HCT116 (cell line): ENCODE results near the gene RPL19. TPM values are rescaled to one million over a fixed set of nuclear protein-coding genes. Genes with fewer than 3 reads are reported as not detected.
A peak's percentile ranks its signal among the peaks of the same experiment; 100 is the strongest.

Experiments used
- ATAC-seq: fragments of 200-7000 bp; cut with Tn5 transposase; 2 replicates; pipeline ENCODE4 v1.9.1; 2020; ENCODE audit warnings: mild to moderate bottlenecking, moderate library complexity
- BruUV-seq: library from RNA; stranded (reverse); fragments of 400-500 nt; replicated peaks from 2 replicates; lab custom pipeline; 2021; lab: Mats Ljungman, UMichigan
- CTCF ChIA-PET: fragments of 300-600 bp; sonication (Branson Sonifier 250); formaldehyde crosslinking; loops from one replicate; lab custom pipeline; 2021; ENCODE audit warnings: antibody characterized with exemption; lab: Charles Lee
- POLR2A ChIA-PET: fragments of 300-600, 350-600 bp; sonication (Branson Sonifier 250); formaldehyde crosslinking; loops from one replicate; lab custom pipeline; 2021; ENCODE audit warnings: antibody characterized with exemption; lab: Charles Lee
- RAD21 ChIA-PET, 2 experiments: fragments of 300-600 bp; sonication (Branson Sonifier 250); formaldehyde crosslinking; loops; one replicate each; lab custom pipeline; 2023; ENCODE audit warnings: low total read pairs in 2 of 2; ENCODE audit not compliant: uncharacterized antibody in 2 of 2, unreplicated experiment in 2 of 2, low non-redundant PET in 1 of 2; lab: Charles Lee
- DNase-seq: peaks from one replicate; pipeline ENCODE4 v3.0.0-alpha.2; 2010; ENCODE audit warnings: low read depth, low spot score
- H2AFZ ChIP-seq: fragments of 200-600 bp; shearing (Covaris generic), sonication (generic); 2 replicates; pipeline ENCODE4 v1.6.1; 2017; ENCODE audit warnings: low read depth, mixed run types, mixed read lengths, antibody characterized with exemption, low read length; ENCODE audit not compliant: poor library complexity, severe bottlenecking
- H3K27ac ChIP-seq: 2 replicates; pipeline ENCODE4 v1.5.1; 2012; ENCODE audit warnings: low read depth, low read length
- H3K27me3 ChIP-seq: fragments of 200-600 bp; sonication (generic); 2 replicates; pipeline ENCODE4 v1.6.1; 2016; ENCODE audit warnings: mixed run types, low read length, mixed read lengths; ENCODE audit not compliant: insufficient read depth
- H3K36me3 ChIP-seq, 2 experiments: fragments of 200-500 bp in 1 of 2; fragments of 200-600 bp in 1 of 2; sonication (Bioruptor generic) in 1 of 2; sonication (generic) in 1 of 2; 2 replicates each; pipeline versions ENCODE4 v1.5.1 to v1.6.1; 2014 to 2016; ENCODE audit warnings: low read length in 2 of 2, inconsistent platforms in 1 of 2, mixed read lengths in 1 of 2, mixed run types in 1 of 2; ENCODE audit not compliant: insufficient read depth in 2 of 2, control insufficient read depth in 1 of 2
- H3K4me1 ChIP-seq, 2 experiments: fragments of 200-600 bp in 1 of 2; sonication (generic) in 1 of 2; 2 replicates each; pipeline versions ENCODE4 v1.5.1 to v1.6.1; 2012 to 2017; ENCODE audit warnings: low read length in 2 of 2, inconsistent platforms in 1 of 2, mild to moderate bottlenecking in 1 of 2, mixed read lengths in 1 of 2, mixed run types in 1 of 2, moderate library complexity in 1 of 2; ENCODE audit not compliant: insufficient read depth in 2 of 2, control insufficient read depth in 1 of 2
- H3K4me2 ChIP-seq: fragments of 200-600 bp; sonication (generic); 2 replicates; pipeline ENCODE4 v1.6.1; 2017; ENCODE audit warnings: mixed run types, low read length, mixed read lengths
- H3K4me3 ChIP-seq, 2 experiments: fragments of 200-600 bp in 1 of 2; sonication (generic) in 1 of 2; replicated peaks in 1 of 2; 2 replicates each; pipeline ENCODE4 v1.5.1; 2011 to 2016; ENCODE audit warnings: low read length in 2 of 2, control low read depth in 1 of 2, low read depth in 1 of 2, mild to moderate bottlenecking in 1 of 2, mixed read lengths in 1 of 2, mixed run types in 1 of 2
- H3K79me2 ChIP-seq: fragments of 200-600 bp; sonication (generic); 2 replicates; pipeline ENCODE4 v1.6.1; 2017; ENCODE audit warnings: mild to moderate bottlenecking, mixed run types, low read length, moderate library complexity, mixed read lengths; ENCODE audit not compliant: insufficient read depth
- H3K9ac ChIP-seq: fragments of 200-600 bp; sonication (generic); 2 replicates; pipeline ENCODE4 v1.6.1; 2016; ENCODE audit warnings: low read length, mixed read lengths
- H3K9me2 ChIP-seq: fragments of 200-600 bp; sonication (generic), shearing (Covaris generic); 2 replicates; pipeline ENCODE4 v1.6.1; 2017; ENCODE audit warnings: mixed run types, mild to moderate bottlenecking, moderate library complexity; ENCODE audit not compliant: insufficient read depth
- H3K9me3 ChIP-seq, 2 experiments: fragments of 200-500 bp in 1 of 2; fragments of 200-600 bp in 1 of 2; sonication (Bioruptor generic) in 1 of 2; sonication (generic) in 1 of 2; 2 replicates each; pipeline ENCODE4 v1.6.1; 2014 to 2017; ENCODE audit warnings: low read length in 2 of 2, mixed read lengths in 2 of 2, inconsistent platforms in 1 of 2, low read depth in 1 of 2, mild to moderate bottlenecking in 1 of 2, mixed run types in 1 of 2, moderate library complexity in 1 of 2; ENCODE audit not compliant: control insufficient read depth in 1 of 2, insufficient read depth in 1 of 2
- H4K20me1 ChIP-seq: fragments of 200-600 bp; sonication (generic), shearing (Covaris generic); 2 replicates; pipeline ENCODE4 v1.6.1; 2017; ENCODE audit warnings: mixed run types, mild to moderate bottlenecking, moderate library complexity; ENCODE audit not compliant: insufficient read depth
- CBX3 ChIP-seq: IDR thresholded peaks from 2 replicates; pipeline ENCODE4 v1.6.1; 2012; ENCODE audit warnings: low read depth
- JUND ChIP-seq: IDR thresholded peaks from 2 replicates; pipeline ENCODE4 v1.6.1; 2012
- POLR2AphosphoS5 ChIP-seq: IDR thresholded peaks from 2 replicates; pipeline ENCODE4 v1.6.1; 2011; ENCODE audit warnings: mild to moderate bottlenecking, low read depth, low read length, moderate library complexity
- RAD21 ChIP-seq: IDR thresholded peaks from 2 replicates; pipeline ENCODE4 v1.6.1; 2012; ENCODE audit warnings: low read depth, mild to moderate bottlenecking
- SIN3A ChIP-seq: IDR thresholded peaks from 2 replicates; pipeline ENCODE4 v1.6.1; 2012; ENCODE audit warnings: low read depth
- YY1 ChIP-seq: IDR thresholded peaks from 2 replicates; pipeline ENCODE4 v1.6.1; 2011; ENCODE audit warnings: low read length, low read depth, moderate library complexity, mild to moderate bottlenecking; ENCODE audit not compliant: insufficient replicate concordance; ENCODE audit errors: extremely low read depth
- ZNF274 ChIP-seq: fragments of 200-500 bp; sonication (Bioruptor generic); IDR thresholded peaks from 2 replicates; pipeline ENCODE4 v1.6.1; 2014; ENCODE audit warnings: mild to moderate bottlenecking, low read depth, low read length, inconsistent platforms
- intact Hi-C: fragments of 100-400 bp; cut with micrococcal nuclease; formaldehyde crosslinking; loops from 2 replicates; pipeline ENCODE4 v1.10.0; 2022
- total RNA-seq: library from RNA; stranded (reverse); gene quantifications from one replicate; pipeline ENCODE4 v1.2.1, GENCODE V29; 2021; ENCODE audit not compliant: unreplicated experiment
- TF ChIP-seq, protein P1 (sequence below): IDR thresholded peaks from 2 replicates; pipeline ENCODE4 v1.6.1; 2012
- TF ChIP-seq, protein P2 (sequence below), 3 experiments: fragments of 200-600 bp in 1 of 3; sonication (generic) in 1 of 3; IDR thresholded peaks in 2 of 3; conservative IDR thresholded peaks in 1 of 3; 2 replicates each; pipeline ENCODE4 v1.5.1; 2012 to 2017; ENCODE audit warnings: low read depth in 2 of 3, low read length in 2 of 3, antibody characterized with exemption in 1 of 3, borderline replicate concordance in 1 of 3, control low read depth in 1 of 3, mild to moderate bottlenecking in 1 of 3, mixed read lengths in 1 of 3, mixed run types in 1 of 3, moderate library complexity in 1 of 3; ENCODE audit not compliant: insufficient read depth in 1 of 3

Gene RPL19
- total RNA-seq, 1 experiment from 2014 or later, result 2,276 TPM

GRCh38 chr17:39231591-39232551, 31.8 kb downstream of the RPL19 start:
- RAD21 ChIA-PET, result interaction anchor here (1.3 to 2.1 kb wide), 3 partner anchors 13 to 25 kb away, joined by 3 to 8 read pairs (median 5); no protein-coding TSS in a partner anchor
- peak; percentile 72 for ATAC-seq
- H3K36me3 ChIP-seq, result no peaks in the 10 kb centered on the region
- intact Hi-C loops, result no loop called here
- H3K9ac ChIP-seq, result no peak overlapping the region
- H3K4me1 ChIP-seq, result peaks cover 0 to 32% of the 10 kb centered on the region in 2 experiments; a peak in 3 of 4 replicates
- no peak overlapping the region for H3K4me3 ChIP-seq
- DNase-seq, result no peak
- H3K79me2 ChIP-seq, result no peaks in the 10 kb centered on the region
- H3K4me2 ChIP-seq, result peak overlapping the region; percentile 57
- H3K9me3 ChIP-seq, result no peaks in the 10 kb centered on the region
- TF ChIP-seq ZNF274 (no peak), RAD21 (peak; percentile 82), CBX3 (no peak), POLR2AphosphoS5 (no peak), YY1 (no peak), SIN3A (no peak), JUND (no peak)
- TF ChIP-seq, protein P1, sequence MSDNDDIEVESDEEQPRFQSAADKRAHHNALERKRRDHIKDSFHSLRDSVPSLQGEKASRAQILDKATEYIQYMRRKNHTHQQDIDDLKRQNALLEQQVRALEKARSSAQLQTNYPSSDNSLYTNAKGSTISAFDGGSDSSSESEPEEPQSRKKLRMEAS, result no peak
- TF ChIP-seq, protein P2, sequence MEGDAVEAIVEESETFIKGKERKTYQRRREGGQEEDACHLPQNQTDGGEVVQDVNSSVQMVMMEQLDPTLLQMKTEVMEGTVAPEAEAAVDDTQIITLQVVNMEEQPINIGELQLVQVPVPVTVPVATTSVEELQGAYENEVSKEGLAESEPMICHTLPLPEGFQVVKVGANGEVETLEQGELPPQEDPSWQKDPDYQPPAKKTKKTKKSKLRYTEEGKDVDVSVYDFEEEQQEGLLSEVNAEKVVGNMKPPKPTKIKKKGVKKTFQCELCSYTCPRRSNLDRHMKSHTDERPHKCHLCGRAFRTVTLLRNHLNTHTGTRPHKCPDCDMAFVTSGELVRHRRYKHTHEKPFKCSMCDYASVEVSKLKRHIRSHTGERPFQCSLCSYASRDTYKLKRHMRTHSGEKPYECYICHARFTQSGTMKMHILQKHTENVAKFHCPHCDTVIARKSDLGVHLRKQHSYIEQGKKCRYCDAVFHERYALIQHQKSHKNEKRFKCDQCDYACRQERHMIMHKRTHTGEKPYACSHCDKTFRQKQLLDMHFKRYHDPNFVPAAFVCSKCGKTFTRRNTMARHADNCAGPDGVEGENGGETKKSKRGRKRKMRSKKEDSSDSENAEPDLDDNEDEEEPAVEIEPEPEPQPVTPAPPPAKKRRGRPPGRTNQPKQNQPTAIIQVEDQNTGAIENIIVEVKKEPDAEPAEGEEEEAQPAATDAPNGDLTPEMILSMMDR (IDR thresholded peaks at IDR 0.05 in 2 of 3, conservative IDR thresholded peaks at IDR 0.05 in 1 of 3; ENCODE audit: borderline replicate concordance in 1 of 3, insufficient read depth in 1 of 3, low read depth in 2 of 3, low read length in 2 of 3), result peak; percentile 65 to 85 (median 82)
- CTCF ChIA-PET, result interaction anchor here (0.8 to 3.1 kb wide), 10 partner anchors 9 to 749 kb away, joined by 3 to 40 read pairs (median 7); partner anchors contain the start of genes PSMD3 and RPL19
- no peaks in the 10 kb centered on the region for H3K27me3 ChIP-seq
- H2AFZ ChIP-seq, result peak overlapping the region; percentile 97
- BruUV-seq, result no TSS peak
- POLR2A ChIA-PET, result interaction anchor here (1.6 to 1.8 kb wide), 2 partner anchors 26 to 32 kb away, joined by 5 to 8 read pairs; partner anchors contain the start of gene RPL19
- no peaks in the 10 kb centered on the region for H3K9me2 ChIP-seq
- H3K27ac ChIP-seq, result no peak overlapping the region
- H4K20me1 ChIP-seq, result no peaks in the 10 kb centered on the region
